NCI-H1694 treated with DMSO at 0.1 percent for 48 hours (cell line): ENCODE measurements around the gene HEATR3.

ENCODE experiments used
- DNase-seq: peaks from one replicate; lab custom pipeline; 2025; lab: John Stamatoyannopoulos, UW

HEATR3 gene

GRCh38 chr16:50152807-50153595 lies 87.2 kb downstream of the HEATR3 start, which contains the start of gene TENT4B:
TENT4B (plus strand) TSS chr16:50153306; CDS start chr16:50153622, 316 bp downstream.
- peak; percentile 43 for DNase-seq

- no peak for DNase-seq
Measured at GRCh38 chr16:50153596-50154419, 88.0 kb downstream of the HEATR3 start.

GRCh38 chr16:50154420-50154950 lies 88.7 kb downstream of the HEATR3 start:
- no peak for DNase-seq

GRCh38 chr16:50155925-50156324 lies 90.2 kb downstream of the HEATR3 start:
- DNase-seq = no peak
